ENCODE results near the gene SYNC.
"Not testable (repeated sequence)": the region's sequence is repeated elsewhere in the genome, so short reads cannot be mapped to it uniquely, and the experiment has no call there.

The SYNC gene

DNA sequence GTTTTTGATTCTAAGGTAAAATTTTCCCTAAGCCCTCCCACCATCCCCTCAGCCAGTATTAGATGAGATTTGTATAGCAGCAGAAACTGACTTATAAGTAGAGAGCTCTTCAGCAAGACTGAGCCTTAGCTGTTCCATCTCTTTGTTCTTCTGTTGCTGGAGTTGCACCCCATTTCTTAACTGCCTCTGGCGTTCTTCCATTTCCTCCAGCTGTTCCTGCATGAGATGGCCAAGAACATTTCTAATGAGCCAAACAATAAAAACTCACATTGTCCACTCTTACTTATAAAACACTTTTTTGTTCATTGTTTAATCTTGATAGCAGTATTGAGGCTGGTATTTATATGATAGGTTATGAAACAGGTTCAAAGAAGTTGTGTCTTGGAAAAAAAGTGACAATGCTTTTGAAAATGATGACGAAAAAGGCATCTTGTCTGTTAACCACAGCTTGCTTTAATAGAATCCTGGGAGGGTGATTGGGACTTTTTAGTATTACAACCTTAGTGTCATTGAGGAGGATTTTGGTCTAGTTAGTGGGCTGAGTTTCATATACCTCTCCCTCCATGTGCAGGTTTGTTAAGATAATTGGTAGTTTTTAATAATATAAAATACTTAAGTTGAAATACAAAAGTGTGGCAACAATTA is 18.3 kb downstream of the SYNC start:
- no peak for DNase-seq

DNA sequence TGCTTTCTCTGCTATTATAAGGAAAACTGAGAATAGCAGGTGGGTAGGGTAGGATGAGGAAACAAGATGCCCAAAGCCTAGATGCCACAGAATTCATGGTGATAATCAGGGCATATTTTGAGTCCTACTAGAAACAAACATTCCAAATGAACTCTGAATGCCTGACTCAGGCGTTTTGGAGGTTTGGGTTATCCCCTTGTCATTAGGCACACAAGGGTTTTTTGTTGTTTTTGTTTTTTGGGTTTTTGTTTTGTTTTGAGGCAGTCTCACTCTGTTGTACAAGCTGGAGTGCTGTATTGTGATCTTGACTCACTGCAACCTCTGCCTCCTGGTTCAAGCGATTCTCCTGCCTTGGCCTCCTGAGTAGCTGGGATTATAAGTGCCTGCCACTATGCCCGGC is 19.2 kb downstream of the SYNC start:
- DNase-seq = no peak

DNA sequence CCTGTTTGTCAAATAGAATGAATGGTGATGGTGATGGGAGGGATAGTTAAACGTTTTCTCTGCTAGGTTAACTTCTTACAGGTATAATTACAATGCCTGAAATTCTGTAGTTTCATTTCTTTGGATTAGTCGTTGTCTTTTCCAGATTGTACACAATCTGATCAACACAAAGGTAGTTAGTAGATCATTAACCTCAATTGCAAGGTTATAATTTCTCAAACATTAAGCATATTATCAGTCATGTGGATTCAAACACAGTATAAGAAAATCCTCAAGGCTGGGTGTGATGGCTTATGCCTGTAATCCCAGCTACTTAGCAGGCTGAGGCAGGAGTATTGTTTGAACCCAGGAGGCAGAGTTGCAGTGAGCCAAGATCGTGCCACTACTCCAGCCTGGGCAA is 20.6 kb downstream of the SYNC start:
- DNase-seq = no peak

DNA sequence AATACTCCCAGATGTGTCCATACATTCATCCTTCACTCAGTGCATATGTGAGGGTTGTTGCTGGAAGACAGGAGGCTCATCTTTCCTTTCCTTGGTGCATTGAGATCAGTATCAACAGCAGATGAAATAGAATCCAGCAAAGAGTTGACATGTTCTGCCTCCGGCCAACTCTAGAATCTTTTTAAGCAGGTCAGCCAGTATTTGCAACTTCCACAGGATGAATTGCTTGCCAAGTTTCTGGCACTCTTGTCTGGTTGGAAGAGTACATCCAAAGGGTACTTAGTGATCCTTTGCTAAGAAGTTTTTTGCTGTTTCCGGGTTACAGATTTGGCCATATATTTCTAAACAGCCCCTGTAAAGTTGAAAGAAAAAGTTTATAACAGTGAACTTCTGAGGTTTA is 21.1 kb downstream of the SYNC start:
- no peak for DNase-seq

DNA sequence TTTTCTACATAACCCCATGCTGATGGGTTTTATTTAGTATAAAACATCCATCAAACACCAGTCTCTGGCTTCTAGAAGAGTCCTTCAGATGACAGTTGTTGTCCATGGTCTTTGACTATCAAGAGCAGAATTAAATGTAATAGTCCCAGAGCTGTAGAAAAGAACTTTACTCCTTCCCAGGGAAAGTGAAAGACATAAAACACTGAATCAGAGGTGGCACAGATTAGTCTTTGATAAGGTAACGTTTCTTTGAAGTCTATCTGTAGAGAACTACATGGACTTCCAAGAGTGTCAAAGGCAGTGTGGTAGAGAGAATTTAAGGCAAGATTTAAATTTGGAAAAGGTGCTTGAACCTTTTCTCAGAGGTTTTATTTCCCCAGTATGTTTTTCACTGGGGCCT is 21.9 kb downstream of the SYNC start:
- no peak for DNase-seq

DNA sequence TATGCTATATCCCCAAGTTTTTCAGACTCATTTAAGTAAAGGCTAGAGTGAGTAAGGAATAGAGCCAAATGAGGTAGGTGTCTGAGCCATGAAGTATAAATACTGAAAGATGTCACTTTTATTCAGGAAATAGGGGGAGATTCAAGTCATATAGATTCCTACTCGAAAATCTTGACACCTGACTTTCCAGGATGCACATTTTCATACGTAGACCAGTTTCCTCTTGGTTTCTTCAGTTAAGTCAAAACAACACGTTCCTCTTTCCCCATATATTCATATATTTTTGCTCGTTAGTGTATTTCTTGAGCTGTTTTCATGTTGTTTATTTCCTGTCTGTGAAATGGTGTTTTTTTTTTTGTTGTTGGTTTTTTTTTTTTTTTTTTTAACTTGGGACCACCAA is 22.6 kb downstream of the SYNC start:
- not testable (repeated sequence) for DNase-seq

DNA sequence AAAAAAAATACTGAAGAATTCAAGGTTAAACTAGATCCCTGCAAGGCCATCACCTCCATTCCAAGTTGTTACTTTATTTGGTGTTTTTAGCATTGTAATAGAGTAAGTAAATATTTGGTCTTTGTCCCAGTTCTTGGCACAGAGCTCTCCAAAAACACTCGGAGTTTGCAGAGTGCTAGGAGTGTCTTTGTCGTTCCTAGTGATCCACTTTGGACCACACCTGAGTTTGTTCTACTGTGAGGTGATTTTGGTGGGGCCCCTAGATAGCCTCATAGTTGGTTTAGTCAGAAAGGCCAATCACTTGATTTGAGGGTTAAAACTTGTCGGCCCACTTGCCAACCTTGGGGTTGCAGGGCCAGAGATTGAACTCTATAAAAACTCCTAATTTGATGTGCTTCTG is 25.6 kb downstream of the SYNC start:
- no peak for DNase-seq

DNA sequence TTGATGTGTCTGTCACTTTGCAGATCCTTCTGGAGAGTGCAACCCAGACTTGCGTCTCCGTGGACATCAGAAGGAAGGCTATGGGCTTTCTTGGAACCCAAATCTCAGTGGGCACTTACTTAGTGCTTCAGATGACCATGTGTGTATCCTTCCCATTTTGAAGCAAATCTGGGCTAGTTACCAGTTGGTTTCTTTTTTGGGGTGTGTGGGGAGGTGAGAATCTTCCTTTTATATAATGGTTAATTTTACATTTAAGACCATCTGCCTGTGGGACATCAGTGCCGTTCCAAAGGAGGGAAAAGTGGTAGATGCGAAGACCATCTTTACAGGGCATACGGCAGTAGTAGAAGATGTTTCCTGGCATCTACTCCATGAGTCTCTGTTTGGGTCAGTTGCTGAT is 33.9 kb downstream of the SYNC start:
- DNase-seq = not testable (repeated sequence)

DNA sequence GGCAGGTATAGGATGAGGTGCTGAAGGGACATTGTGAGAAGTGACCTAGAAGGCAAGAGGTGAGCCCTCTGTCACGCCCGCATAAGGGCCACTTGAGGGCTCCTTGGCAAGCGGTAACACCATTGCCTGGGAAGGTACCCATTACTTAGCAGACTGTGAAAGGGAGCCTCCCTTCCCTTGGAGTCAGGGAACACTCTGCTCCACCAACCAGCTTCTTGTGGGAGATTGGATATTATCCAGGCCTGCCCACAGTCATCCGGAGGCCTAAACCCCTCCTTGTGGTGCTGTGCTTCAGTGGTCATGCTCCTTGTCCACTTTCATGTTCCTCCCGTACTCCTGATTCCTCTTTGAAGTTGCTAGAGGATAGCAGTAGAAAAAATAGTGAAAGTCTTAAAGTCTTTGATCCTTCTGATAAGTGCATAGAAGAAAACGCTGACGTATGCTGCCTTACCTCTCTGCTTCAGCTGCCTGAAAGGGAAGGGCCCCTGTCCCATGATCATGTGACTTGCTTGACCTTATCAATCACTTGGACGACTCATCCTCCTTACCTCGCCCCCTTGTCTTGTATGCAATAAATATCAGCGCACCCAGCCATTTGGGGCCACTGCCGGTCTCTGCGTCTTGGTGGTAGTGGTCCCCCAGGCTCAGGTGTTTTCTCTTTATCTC is 35.5 kb downstream of the SYNC start:
- no peak for DNase-seq

DNA sequence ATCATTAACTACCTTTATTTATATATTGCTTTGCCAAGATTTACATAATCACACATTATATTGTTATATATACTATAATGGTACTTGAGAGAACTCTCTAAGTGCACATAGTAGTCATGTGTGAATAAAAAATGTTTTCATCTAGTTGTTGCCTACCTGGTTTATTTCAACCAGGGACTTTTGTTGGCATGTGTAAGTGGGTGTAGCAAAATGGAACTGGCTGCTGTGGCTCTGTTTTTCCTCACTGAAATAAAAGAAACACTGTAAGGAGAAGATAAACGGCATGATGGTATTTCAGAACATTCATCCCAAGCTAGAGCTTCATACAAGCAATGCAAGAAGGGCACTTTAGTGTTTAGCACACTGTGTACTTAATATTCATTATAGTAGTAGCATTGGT is 36.7 kb downstream of the SYNC start:
- no peak for DNase-seq

DNA sequence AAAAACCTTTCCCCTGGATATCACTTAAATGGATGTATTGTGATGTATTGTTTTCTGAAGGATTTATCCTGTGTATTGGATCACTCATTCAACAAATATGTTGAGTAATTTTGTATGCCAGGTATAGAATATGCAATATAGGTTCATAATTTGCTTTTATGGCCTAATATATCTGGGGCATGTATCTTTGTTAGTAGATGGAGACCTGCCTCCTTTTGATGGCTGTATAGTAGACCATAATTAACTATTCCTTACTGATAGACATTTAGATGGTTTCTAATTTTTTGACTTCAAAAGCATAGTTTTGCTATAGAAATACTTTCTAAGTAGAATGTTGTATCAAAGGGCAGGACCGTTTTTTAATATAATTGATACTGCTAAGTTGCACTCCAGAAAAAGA is 43.0 kb downstream of the SYNC start:
- DNase-seq = no peak

DNA sequence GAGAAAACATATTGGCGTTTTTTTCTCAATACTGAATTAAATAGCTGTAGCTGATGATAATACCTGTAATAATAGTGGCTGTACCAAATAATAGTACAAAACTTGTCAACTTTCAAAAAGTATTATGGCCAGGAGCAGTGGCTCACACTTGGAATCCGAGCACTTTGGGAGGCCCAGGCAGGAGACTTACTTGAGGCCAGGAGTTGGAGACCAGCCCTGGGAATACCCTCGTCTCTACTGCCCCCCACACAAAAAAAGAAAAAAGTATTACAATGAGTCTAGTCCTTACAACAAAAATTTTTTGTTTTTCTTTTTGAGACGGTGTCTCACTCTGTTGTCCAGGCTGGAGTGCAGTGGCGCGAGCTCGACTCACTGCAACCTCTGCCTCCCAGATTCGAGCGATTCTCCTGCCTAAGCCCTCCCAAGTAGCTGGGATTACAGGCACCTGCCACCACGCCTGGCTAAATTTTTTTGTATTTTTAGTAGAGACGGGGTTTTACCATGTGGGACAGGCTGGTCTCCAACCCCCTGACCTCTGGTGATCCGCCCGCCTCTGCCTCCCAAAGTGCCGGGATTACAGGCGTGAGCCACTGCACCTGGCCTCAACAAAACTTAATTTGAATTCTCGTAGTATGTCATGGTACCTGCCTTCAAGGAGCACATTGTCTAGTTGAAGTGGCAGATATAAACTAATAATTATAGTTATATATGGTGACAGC is 50.2 kb downstream of the SYNC start:
- DNase-seq = no peak

DNA sequence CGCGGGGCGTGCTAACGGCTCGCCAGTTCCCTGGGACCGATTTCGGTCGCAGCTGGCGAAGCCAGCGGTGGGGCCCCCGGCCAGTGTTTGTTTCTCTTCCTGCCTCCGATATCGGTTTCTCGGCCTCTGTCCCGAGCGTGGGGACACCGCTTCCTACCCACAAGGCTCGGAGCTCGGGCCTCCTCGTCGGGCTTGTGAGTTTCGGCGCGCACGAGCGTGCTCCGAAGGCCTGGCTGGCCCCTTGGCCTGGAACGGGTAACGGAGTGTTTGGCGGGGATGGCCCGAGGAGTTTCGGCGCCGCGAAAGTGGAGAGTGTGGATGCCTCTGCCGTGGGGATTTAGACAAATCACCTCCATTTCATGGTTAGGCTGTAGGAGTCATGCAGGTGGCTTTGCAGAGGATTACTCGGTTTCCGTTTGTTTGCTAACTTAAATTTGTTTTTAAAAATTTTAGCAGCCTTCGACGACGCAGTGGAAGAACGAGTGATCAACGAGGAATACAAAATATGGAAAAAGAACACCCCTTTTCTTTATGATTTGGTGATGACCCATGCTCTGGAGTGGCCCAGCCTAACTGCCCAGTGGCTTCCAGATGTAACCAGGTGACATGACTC is 51.0 kb downstream of the SYNC start:
- no peak for DNase-seq

DNA sequence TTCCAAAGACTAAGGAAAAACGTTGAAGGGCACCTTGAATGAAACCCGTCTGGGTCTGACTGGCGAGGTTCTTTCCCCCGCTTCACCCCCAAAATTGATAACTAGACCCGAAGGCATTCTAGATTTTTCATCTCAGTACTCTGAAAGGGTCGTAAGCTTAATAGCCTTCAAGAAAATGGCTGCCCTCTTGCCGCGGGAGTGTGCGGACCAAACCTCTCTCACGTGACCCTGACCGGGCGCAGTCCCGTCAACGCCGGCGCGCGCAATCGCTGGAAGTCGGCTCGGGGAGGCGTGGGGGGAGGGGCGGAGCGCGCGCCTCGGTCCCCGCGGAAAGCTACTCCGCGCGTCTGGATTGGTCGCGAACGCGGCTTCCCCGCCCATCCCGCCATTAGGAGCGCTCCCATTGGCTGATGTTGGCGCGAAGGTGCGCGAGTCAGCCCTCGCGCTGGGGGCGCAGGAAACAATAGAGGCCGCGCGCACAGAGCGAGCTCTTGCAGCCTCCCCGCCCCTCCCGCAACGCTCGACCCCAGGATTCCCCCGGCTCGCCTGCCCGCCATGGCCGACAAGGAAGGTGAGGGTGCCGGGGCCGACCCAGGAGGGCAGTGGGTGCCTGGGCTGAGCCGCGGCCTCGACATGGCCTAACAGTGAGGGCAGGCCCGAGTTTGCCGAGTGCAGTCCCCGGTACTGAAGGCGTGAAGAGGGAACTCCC is 51.7 kb downstream of the SYNC start, which contains the start of gene RBBP4:
Gene RBBP4 (plus strand): TSS at position 457 of the 709 bp plus-strand sequence. CDS start 99 bp downstream, at position 556.
- peak; percentile 98 for DNase-seq

DNA sequence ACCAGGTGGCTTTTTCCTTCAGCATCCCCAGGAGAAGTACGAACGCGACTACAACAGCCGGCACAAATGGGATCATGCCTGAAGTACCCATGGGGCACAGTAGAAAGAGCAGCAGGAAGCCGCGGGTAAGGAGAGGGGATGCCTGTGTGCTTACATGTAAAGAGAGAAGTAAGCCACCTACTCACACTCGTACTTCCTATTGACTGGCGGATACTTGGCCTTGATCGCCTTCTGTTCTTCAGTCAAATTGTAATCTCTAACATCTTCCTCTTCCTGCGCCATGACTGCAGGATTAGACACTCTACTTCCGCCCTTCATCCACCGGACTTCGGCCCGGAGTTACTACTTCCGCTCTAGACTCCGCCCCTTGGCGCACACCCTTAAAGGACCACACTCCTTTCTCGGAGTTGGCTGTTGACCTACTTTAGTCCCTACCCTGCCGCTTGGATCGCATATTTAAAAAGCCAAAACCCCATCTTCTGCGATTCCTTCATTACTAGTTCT is 52.3 kb downstream of the SYNC start, which contains the start of gene ZBTB8OS:
Gene ZBTB8OS (minus strand): TSS at position 303 of the 504 bp plus-strand sequence. CDS start 21 bp downstream, at position 282.
- peak; percentile 95 for DNase-seq

DNA sequence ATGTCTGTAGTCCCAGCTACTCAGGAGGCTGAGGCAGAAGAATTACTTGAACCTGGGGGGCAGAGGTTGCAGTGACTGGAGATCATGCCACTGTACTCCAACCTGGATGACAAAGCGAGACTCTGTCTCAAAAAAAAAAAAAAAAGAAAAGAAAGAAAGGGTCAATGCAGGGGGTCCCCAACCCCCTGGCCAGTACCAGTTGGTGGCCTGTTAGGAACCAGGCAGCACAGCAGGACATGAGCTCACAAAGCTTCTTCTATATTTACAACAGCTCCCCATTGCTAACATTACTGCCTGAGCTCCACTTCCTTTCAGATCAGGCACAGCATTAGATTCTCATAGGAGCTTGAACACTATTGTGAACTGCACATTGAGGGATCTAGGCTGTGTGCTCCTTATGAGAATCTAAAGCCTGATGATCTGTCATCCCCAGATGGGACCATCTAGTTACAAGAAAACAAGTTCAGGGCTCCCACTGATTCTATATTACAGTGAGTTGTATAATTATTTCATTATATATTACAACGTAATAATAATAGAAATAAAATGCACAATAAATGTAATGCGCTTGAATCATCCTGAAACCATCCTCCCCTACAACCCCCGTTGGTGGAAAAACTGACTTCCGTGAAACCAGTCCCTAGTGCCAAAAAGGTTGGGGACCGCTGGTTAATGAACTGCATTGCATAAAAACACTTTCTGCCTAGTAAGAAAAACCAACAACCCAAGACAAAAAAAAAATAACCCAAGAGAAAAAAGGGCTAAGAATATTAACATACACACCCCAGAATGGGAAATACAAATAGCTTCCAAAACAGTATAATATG is 55.0 kb downstream of the SYNC start:
- DNase-seq = no peak

DNA sequence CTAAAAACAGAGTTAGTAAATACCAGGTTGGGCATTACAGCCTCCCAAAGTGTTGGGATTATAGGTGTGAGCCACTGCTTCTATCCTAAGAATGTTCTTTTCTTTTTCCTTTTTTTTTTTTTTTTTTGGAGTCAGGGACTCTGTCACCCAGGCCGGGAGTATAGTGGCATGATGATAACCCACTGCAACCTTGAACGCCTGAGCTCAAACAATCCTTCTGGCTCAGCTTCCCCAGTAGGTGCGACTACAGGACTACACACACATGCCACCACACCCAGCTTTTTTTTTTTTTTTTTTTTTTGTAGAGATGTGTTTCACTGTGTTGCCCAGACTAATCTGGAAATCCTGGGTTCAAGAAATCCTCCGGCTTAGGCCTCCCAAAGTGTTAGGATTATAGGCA is 58.1 kb downstream of the SYNC start:
- no peak for DNase-seq

DNA sequence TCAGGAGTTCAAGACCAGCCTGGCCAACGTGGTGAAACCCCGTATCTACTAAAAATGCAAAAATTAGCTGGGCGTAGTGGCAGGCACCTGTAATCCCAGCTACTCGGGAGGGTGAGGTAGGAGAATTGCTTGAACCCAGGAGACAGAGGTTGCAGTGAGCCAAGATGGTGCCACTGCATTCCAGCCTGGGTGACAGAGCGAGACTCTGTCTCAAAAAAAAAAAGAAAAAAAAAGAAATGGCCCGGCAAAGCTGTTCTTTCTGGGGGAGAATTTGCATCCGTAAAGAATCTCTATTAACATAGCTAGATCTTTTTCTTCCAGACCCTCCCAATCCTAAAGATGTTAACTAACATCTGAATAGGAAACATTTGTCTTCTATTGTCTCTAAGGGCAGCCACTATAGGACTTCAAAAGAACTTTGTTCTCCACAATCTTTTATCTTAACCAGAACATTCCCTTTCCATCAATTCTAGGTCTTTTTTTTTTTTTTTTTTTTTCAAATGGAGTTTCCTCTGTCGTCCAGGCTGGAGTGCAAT is 60.2 kb downstream of the SYNC start:
- DNase-seq = not testable (repeated sequence)

DNA sequence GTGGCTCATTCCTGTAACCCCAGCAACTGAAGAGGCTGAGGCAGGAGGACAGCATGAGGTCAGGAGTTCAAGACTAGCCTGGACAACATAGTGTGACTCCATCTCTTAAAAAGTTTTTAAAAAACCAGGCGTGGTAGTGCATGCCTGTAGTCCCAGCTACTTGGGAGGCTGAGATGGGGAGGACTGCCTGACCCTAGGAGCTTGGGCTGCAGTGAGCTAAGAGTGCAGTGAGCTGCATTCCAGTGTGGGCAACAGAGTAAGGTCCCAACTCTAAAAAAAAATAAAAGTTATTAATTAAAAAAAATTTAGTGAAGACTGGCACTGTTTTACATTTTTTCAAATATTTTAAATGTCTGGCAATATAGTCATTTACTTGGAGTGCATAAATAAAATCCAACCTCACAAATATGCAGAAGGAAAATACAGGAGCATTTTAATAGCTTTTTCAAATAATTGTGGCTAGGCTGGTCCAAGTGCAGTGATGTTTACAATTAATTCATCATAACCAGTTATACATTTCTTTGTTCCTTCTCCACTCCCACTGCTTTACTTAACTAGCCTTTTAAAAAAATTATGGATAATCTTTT is 63.0 kb downstream of the SYNC start:
- no peak for DNase-seq

DNA sequence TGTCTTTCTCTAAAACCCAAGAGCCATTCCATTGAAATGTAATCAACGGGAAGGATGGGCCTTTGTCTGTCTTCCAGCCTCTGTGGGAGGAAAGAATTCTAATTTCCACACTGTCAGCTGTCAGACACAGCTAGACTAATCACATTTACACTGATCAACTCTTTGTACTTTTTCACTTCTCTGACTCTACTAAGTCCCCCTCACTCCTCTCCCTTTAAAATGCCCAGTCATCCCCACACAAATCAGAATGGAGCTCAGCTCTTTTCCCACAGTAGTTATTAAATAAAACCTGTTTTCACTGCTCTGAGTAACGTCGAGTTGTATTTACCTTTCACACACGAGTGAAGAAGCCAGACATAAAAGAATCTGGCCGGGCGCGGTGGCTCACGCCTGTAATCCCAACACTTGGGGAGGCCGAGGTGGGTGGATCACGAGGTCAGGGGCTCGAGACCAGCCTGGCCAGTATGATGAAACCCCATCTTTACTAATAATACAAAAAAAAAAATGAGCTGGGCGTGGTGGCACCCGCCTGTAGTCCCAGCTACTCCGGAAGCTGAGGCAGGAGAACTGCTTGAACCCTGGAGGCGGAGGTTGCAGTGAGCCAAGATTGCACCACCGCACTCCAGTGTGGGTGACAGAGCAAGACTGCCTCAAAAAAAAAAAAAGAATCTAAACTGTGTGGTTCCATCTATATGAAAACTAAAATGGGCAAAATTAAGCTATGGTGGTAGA is 65.5 kb downstream of the SYNC start:
- no peak for DNase-seq
